HG02840 (cell line): ENCODE results near the gene CNOT3.
"Not testable (repeated sequence)": the region's sequence is repeated elsewhere in the genome, so short reads cannot be mapped to it uniquely, and the experiment has no call there.

Source experiments
- ATAC-seq: cut with Tn5 transposase; IDR thresholded peaks from one replicate; pipeline ENCODE4 v1.9.1; 2021; ENCODE audit warnings: mild to moderate bottlenecking, moderate library complexity, moderate number of reproducible peaks; ENCODE audit not compliant: unreplicated experiment, low FRiP score

CNOT3 gene

DNA sequence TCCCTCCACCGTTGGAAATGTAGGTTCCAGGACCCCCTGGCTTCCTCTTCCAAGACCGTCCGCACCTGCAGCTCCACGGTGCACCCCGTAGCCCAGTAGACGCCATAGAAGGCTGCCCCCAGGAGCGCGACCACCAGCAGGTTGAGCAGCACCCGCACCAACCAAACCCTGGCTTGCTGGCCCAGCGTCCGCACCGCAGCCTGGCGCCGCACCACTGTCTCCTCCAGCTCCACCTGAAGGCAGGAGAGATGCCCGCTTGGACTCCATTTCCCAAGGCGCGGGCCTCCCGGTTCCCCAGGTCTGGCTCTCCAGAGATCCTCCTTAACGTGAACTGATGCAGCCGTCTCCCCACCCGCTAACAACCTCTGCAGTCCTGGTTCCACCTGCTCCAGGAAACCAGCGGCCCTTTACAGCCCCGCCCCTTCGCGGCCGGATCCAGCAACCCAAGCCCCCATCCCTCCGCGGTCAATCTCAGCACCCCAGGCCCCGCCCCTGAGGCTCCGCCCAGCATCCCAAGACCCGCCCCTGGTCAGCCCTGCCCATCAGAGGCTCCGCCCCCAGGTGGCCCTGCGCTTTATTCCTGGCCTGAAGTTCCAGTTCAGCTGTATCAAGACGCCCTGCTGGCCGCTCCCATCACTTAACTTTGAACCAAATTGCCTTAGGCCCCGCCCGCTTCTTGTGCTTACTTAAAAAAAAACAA is 27.0 kb downstream of the CNOT3 start:
- no peak for ATAC-seq

DNA sequence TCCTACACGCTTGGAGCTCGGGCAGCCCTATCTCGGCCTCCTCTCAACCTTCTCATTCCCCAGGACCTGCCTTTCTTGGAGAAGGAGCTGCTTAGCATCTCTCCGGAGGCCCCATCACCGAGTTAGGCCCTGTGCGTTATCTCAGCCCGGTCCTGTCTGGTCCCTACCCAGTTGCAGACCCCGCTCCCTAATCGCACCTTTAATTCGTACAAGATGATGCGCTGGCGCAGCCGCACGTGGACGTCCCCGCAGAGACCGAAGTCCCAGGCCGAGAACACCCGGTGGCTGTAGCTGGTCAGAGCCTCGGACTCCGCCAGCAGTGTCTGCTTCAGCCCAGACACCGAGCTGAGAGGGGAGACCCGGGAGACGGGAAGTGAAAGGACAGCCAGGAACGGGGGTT is 27.7 kb downstream of the CNOT3 start:
- no peak for ATAC-seq

- ATAC-seq = no peak
These were observed 30.8 kb downstream of the CNOT3 start for GRCh38 chr19:54168174-54168917.

- no peak for ATAC-seq
These were observed 31.7 kb downstream of the CNOT3 start for GRCh38 chr19:54169149-54169740.

GRCh38 chr19:54171736-54172431 is 34.3 kb downstream of the CNOT3 start:
- ATAC-seq = not testable (repeated sequence)

DNA sequence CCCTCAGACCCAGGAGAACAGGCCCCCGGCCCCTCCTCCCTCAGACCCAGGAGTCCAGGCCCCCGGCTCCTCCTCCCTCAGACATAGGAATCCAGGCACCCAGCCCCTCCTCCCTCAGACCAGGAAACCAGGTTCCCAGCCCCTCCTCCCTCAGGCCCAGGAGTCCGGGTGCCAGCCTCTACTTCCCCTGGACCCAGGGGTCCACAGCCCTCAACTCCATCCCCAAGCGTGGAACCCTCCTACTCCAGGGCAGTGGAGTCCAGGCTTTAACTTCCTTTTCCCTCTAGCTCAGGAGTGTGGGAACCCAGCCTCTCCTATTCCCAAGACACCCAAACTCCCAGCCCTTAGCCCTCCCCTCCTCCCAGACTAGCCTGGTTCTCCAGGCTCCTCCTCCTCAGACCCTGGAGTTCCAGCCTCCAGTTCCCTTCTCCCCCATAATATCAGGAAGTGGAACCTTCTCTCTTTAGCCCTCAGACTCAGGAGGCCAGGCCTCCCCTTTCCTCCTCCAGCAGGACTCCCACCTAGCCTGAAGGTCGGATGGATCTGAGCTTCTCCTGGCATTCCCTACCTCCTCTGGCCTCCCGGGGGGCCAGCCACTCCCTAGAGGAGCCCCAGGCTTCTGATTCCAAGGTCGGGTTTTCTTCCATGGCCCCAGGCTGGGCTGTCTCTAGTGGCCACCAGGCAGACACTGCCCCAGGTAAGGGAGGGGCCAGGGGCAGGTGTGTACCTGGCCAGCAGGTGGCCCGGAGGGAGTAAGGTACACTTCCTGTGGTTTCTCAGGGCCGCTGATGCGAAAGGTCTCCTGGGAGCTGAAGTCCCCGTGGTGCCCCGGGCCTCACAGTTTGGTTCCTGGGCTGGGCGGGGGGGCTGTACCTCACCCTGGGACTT is 35.2 kb downstream of the CNOT3 start, which contains the start of gene TMC4:
Gene TMC4, minus strand, starts transcription at position 690 of the 888 bp plus-strand sequence. Its CDS starts 43 bp downstream, at position 647.
- ATAC-seq = no peak

DNA sequence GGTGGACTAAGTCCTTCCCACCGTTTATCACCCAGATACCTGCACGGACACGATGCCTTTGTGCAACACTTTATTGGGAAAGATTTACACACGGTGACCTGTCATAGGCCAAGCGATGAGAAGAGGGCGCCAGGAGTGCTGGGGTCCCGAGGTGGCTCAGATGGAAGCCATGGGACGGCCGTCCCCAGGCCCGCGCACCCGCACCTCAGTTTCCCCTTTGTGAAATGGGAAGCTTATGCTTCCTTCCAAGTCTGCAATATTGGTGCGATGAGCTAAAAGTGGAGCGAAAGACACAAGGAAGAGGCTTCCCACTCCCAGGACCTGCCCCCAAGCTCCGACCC is 35.8 kb downstream of the CNOT3 start:
- no peak for ATAC-seq

DNA sequence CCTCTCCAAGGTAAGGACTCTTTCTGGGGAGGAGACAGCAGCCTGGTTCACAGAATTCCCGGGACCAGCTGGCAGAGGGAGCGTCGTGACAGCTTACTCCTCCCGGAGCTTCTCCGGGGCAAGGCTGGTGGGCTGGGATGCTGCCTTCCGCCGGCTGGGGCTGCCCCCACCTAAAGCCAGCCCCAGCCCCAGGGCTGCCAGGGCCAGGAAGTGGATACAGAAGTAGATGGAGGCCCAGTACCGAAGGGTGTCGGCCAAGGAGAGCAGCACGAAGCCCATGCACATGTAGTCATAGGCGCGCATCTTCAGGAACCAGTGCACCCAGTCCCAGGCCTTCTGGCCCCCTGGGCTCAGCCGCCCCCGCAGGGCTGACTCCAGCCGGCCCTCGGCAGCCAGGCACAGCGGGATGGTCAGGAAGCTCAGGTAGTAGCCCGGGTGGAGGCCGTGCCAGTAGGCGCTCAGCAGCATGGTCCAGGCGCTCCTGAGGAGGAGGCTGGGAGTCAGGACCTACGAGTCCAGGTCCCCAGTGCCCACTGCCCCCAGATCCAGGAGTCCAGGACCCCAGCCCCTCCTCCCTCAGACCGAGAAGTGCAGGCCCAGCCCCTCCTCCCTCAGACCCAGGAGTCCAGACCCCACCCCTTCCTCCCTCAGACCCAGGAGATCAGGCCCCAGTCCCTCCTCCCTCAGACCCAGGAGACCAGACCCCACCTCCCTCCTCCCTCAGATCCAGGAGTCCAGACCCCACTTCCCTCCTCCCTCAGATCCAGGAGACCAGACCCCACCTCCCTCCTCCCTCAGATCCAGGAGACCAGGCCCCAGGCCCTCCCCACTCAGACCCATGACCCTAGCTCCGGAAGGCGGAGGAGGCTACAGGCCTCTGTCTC is 36.6 kb downstream of the CNOT3 start:
- no peak for ATAC-seq

DNA sequence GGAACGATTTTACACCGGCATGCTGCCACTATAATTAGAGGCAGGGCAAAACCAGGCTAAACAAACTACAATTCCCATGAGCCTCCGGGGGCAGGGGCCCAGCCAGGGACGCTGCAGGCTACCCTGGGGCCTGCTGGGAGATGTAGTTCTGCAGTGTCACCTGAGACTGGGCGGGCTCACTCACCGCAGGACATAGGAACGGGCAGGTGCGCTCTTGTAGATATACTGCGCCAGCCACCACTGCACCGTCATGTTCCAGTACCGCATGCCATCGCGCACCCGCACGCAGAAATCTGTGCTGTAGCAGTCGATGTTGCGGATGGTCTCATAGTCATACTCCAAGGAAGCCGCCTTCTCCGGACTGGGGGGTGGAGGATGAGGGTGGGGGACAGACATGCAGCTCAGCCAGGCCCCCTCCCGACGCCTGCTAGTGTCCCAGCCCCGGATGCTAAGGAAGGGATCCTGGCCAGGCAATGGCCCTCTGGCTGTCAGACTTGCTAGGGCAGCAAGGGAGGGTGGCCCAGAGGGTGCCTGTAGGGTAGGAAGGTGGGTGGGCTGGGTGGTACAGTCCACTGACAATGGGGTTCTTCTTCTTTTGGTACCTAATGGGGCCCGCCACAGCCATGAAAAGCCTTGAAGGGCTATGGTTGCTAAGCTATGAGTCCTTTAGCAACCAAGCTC is 41.2 kb downstream of the CNOT3 start:
- ATAC-seq = no peak

DNA sequence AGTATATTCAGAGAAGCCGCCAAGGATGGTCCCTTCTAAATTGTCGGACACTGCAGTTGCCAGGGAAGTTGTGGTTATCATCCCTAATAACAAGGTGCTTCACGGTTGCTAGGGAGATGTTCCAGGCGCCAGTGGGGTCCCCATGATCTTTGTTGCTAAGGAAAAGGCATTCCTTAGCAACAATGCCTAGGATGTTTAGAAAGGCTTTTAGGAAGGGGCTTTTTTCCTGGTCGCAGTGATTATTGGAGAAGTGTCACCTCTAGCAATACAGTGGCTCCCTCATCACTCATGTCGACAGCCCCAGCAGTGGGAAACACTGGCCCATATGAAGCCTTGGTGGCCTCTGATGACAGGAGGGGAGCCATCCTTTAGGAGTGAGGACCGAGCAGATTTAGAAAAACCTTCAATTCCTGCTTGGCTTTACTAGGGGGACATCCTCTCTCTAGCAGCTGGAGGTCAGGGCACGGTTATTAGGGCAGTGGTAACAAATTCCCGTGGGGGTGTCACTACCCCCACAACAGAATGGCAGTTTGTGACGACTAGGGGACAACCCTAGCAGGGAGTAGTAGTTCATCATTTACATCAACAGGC is 41.8 kb downstream of the CNOT3 start:
- no peak for ATAC-seq

DNA sequence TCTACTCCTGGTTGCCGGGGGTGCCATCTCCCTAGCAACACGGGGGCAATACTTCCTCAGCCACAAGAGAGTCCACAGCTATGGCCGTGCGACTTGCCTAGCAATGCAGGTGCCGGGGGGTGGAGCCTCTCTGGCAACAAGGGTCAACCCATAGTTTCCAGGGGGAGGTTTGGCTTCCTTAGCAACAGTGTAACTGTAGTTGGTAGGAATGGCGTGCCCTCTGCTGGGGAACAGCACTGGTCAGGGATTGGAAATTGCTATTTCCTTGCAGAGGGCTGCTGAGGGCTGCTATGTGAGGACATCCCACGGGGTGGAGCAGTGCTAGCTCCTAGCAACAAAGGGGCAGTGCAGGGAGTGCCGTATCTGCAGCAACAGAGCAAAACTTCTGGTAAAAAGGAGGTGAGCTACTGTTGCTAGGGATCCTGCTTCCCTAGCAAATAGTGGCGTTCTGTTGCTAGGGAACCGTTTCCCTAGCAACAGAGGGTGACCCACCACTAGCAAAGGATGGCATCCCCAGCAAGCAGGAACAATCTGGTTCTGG is 42.4 kb downstream of the CNOT3 start:
- no peak for ATAC-seq

DNA sequence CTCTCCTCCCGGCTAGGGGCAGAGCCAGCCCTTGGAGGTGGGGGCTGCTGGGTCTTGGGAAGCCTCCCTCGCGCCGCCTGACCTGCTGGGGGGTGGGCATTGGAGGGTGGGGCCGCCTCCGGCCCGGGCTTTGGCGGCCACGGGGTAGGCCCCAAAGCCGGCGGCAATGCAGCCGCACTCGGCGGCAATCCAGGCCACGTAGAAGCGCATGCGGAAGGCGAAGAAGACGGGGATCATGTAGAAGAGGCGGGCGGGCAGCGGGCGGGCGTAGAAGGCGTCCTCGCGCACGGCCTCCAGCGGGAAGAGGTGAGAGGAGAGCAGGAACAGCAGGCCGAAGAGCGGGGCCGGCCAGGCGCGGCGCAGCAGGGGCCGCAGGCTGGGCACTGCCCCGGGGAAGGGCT is 43.1 kb downstream of the CNOT3 start:
- no peak for ATAC-seq

GRCh38 chr19:54181894-54182293 is 44.3 kb downstream of the CNOT3 start:
- not testable (repeated sequence) for ATAC-seq

- ATAC-seq = no peak
These were observed 45.9 kb downstream of the CNOT3 start for GRCh38 chr19:54183431-54183830.

- no peak for ATAC-seq
These were observed 48.8 kb downstream of the CNOT3 start for GRCh38 chr19:54186351-54186750.

DNA sequence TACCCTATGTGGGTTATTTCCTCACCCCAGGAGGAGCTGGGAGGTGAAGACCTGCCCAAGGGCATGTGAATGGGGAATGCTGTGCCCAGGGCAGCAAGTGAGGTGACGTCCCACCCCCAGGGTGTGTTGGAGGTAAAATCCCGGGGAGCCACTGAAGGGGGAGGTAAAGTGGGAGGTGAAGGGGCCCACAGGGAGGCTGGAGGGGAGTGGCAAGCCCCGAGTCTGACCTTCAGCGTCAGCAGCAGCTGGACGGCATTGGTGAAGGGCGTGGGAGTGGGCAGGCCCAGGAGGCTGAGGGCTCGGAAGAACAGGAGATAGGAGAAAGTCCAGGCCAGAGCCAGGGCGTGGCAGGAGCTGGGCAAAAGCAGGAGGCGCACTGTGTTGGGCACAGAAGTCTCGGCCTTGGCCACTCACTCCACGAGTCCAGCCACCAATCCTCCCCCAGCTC is 49.4 kb downstream of the CNOT3 start:
- ATAC-seq = no peak

DNA sequence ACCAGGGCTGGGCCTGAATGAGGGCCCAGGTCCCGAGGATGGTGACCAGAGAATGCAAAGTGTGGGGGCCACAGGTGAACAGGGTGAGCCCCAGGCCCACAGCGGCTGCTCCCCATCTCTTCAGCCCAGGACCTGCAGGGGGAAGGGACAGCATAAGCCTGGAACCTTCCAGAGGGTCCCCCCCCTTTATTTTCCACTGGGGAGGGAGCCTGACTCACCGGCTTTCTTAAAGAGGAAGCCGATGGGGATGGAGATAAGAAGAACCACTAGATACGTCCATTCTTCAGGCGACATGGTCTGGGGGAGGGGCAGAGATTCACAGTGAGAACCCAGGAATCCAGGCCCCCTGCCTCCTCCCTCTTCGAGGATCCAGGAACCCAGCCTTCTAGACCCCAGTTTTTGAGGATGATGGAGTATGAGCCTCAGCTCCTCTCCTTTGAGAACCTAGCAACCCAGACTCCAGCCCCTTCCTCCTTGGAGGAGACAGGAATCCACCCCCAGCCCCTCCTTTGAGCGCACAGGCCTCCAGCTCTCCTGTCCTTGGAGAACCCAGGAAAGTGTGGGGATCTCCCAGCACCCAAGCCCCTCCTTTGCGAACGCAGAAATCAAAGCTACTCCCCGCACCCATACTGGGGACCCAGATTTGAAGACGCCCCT is 50.8 kb downstream of the CNOT3 start:
- no peak for ATAC-seq
